GM12878 (cell line): ENCODE measurements around the gene ZNF25. TPM values are rescaled to one million over a fixed set of nuclear protein-coding genes. Genes with fewer than 3 reads are reported as not detected.

Experiments
- ATAC-seq: fragments of 200-7000 bp; cut with Tn5 transposase; 3 replicates; pipeline ENCODE4 v1.9.1; 2020; ENCODE audit warnings: mild to moderate bottlenecking, moderate library complexity
- BruUV-seq: library from RNA; stranded (reverse); fragments of 400-500 nt; replicated peaks from 2 replicates; lab custom pipeline; 2021; lab: Mats Ljungman, UMichigan
- CTCF ChIA-PET: fragments of 300-600 bp; sonication (Branson Sonifier 250); formaldehyde crosslinking; extraction: SDS; loops from one replicate; lab custom pipeline; 2021; ENCODE audit warnings: inconsistent platforms; lab: Yijun Ruan, JAX
- POLR2A ChIA-PET: fragments of 350-600 bp; formaldehyde crosslinking; extraction: SDS; loops from one replicate; lab custom pipeline; 2021; ENCODE audit warnings: inconsistent platforms; lab: Charles Lee
- RAD21 ChIA-PET: fragments of 300-600 bp; sonication (Branson Sonifier 250); formaldehyde crosslinking; loops from one replicate; lab custom pipeline; 2023; ENCODE audit warnings: antibody characterized with exemption; ENCODE audit not compliant: unreplicated experiment; lab: Charles Lee
- SMC1A ChIA-PET: fragments of 300-600 bp; sonication (Branson Sonifier 250); formaldehyde crosslinking; loops from one replicate; lab custom pipeline; 2023; ENCODE audit not compliant: unreplicated experiment, uncharacterized antibody; lab: Charles Lee
- DNase-seq: peaks from one replicate; pipeline ENCODE4 v3.0.0-alpha.2; 2011; ENCODE audit warnings: low read depth, low spot score
- FAIRE-seq: peaks from 3 replicates; lab custom pipeline; 2011; peaks lifted over from hg19 to GRCh38; lab: Jason Lieb, UNC
- H2AFZ ChIP-seq: 2 replicates; pipeline ENCODE4 v1.6.0; 2011; ENCODE audit warnings: low read depth, low read length, control low read depth; ENCODE audit not compliant: control insufficient read depth
- H3K27ac ChIP-seq: 2 replicates; pipeline ENCODE4 v1.5.1; 2011; ENCODE audit warnings: control low read depth; ENCODE audit not compliant: control insufficient read depth, insufficient read depth
- H3K27me3 ChIP-seq, 2 experiments: replicated peaks in 1 of 2; 2 replicates each; pipeline versions ENCODE4 v1.6.0 to v1.6.1; 2011; ENCODE audit warnings: low read length in 1 of 2; ENCODE audit not compliant: control insufficient read depth in 2 of 2, insufficient read depth in 2 of 2
- H3K36me3 ChIP-seq, 2 experiments: 2 replicates each; pipeline ENCODE4 v1.5.1; 2011; ENCODE audit warnings: low read length in 1 of 2; ENCODE audit not compliant: control insufficient read depth in 2 of 2, insufficient read depth in 2 of 2
- H3K4me1 ChIP-seq: 2 replicates; pipeline ENCODE4 v1.6.1; 2011; ENCODE audit warnings: mild to moderate bottlenecking, low read length, moderate library complexity, mixed read lengths; ENCODE audit not compliant: control insufficient read depth, insufficient read depth
- H3K4me2 ChIP-seq: 2 replicates; pipeline ENCODE4 v1.6.0; 2011; ENCODE audit warnings: control low read depth; ENCODE audit not compliant: control insufficient read depth, insufficient read depth
- H3K4me3 ChIP-seq: fragments of 200-600 bp; sonication (generic); 2 replicates; pipeline ENCODE4 v1.5.1; 2016
- H3K79me2 ChIP-seq: 2 replicates; pipeline ENCODE4 v1.6.0; 2011; ENCODE audit warnings: low read length; ENCODE audit not compliant: control insufficient read depth, insufficient read depth
- H3K9ac ChIP-seq: 2 replicates; pipeline ENCODE4 v1.8.0; 2011; ENCODE audit warnings: low read length, control low read depth, mixed read lengths; ENCODE audit not compliant: control insufficient read depth, insufficient read depth
- H3K9me3 ChIP-seq: replicated peaks from 3 replicates; pipeline ENCODE4 v1.5.1; 2011; ENCODE audit warnings: mild to moderate bottlenecking, low read length; ENCODE audit not compliant: control insufficient read depth, insufficient read depth
- H4K20me1 ChIP-seq: 2 replicates; pipeline ENCODE4 v1.6.0; 2011; ENCODE audit not compliant: control insufficient read depth, insufficient read depth
- CHD2 ChIP-seq: IDR thresholded peaks from 2 replicates; pipeline ENCODE4 v1.6.1; 2011; ENCODE audit warnings: low read depth, low read length, improper control_type of control experiment, borderline replicate concordance
- HDAC2 ChIP-seq: fragments of 200-600 bp; sonication (generic); IDR thresholded peaks from 2 replicates; pipeline ENCODE4 v1.6.1; 2017
- KAT2A ChIP-seq: conservative IDR thresholded peaks from 2 replicates; pipeline ENCODE4 v1.6.1; 2011; ENCODE audit warnings: low read depth, low read length; ENCODE audit not compliant: control insufficient read depth
- LARP7 ChIP-seq: fragments of 450-650 bp; IDR thresholded peaks from 2 replicates; pipeline ENCODE4 v1.6.1; 2017; ENCODE audit warnings: mild to moderate bottlenecking
- NBN ChIP-seq: fragments of 450-650 bp; IDR thresholded peaks from 2 replicates; pipeline ENCODE4 v1.6.1; 2016
- STAT3 ChIP-seq: IDR thresholded peaks from 2 replicates; pipeline ENCODE4 v1.6.1; 2011; ENCODE audit warnings: low read depth, low read length, improper control_type of control experiment
- WGBS: methylation state at CpG from one replicate; pipeline ENCODE4 v1.1.6; 2016; ENCODE audit warnings: low lambda C conversion rate; ENCODE audit not compliant: insufficient replicate concordance, insufficient coverage; ENCODE audit errors: missing lambda C conversion rate; 5-methylcytosine and 5-hydroxymethylcytosine counted together
- in situ Hi-C: fragments of 300-500 bp; cut with MboI; formaldehyde crosslinking; loops from 9 replicates; pipeline ENCODE4 v1.14.3; 2018; ENCODE audit warnings: mixed read lengths
- intact Hi-C: fragments of 100-400 bp; cut with micrococcal nuclease; formaldehyde crosslinking; loops from one replicate; pipeline ENCODE4 v1.14.2; 2022; ENCODE audit not compliant: unreplicated experiment
- polyA plus RNA-seq, 11 experiments: library from polyadenylated mRNA; depleted of rRNA in 4 of 11; unstranded in 6 of 11; stranded (reverse) in 5 of 11; fragments of >200 nt; fragmentation: Nextera tagmentation in 4 of 11; fragmentation: Illumina TruSeq in 1 of 11; extraction: Ambion mirVana in 4 of 11; extraction: Trizol in 1 of 11; gene quantifications; 1 replicate in 1 of 11; 2 replicates in 10 of 11; pipeline versions ENCODE4 v1.2.1 to v1.2.3, GENCODE V29; 2011 to 2016; ENCODE audit warnings: inconsistent platforms in 2 of 11, missing spikeins in 2 of 11, low read depth in 1 of 11
- total RNA-seq, 4 experiments: library from RNA; depleted of rRNA in 3 of 4; stranded (reverse); fragments of >200 nt in 3 of 4; fragmentation: Illumina TruSeq in 1 of 4; extraction: Trizol in 1 of 4; gene quantifications; 2 replicates each; pipeline versions ENCODE4 v1.2.1 to v1.2.3, GENCODE V29; 2013 to 2021
- TF ChIP-seq, protein P1 (sequence below): fragments of 450-650 bp; formaldehyde crosslinking; IDR thresholded peaks from 2 replicates; pipeline ENCODE4 v1.5.0; 2022; ENCODE audit warnings: mild to moderate bottlenecking, missing genetic modification characterization
- TF ChIP-seq, protein P2 (sequence below): IDR thresholded peaks from 2 replicates; pipeline ENCODE4 v1.6.1; 2012; ENCODE audit warnings: low read depth, low read length, improper control_type of control experiment

Gene ZNF25
- total and polyA plus RNA-seq, 10 of the 15 experiments (the other 5 are each of a cell fraction or from before 2014, with no cell fraction given), result 1.0 to 6.8 (median 3.2) TPM

DNA sequence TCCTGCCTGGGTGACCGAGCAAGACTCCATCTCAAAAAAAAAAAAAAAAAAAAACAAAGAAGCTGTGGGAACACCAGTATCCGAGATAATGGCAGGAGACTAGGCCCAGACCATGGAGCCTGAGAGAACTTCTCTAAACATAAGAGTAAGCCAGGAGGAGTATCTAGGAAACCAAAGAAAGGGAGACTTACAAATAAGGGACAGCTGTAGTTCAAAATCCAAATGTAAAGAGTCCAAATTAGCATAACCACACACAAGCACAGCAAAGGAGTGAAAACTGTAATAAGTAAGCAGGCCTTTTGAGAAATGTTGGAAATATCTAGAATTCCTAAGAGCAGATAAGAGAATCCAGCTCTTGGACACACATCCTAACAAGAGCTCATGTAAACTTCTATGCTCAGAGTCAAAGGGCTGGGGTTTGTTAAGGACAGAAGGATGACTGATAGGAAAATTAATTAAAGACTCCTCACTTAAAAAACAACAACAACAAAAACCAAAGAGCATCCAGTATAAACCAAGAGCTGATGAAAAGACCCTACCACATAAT lies 15.8 kb downstream of the ZNF25 start:
- Histone ChIP-seq H3K4me1 (no peaks in the 10 kb centered on the region), H3K9me3 (peaks cover 7% of the 10 kb centered on the region; the same call in 1 of the 3 replicates), H3K36me3 (peaks cover 0 to 2% of the 10 kb centered on the region in 2 experiments; a peak in 1 of 4 replicates), H3K27me3 (no peaks in the 10 kb centered on the region), H3K4me3 (no peak overlapping the region), H3K9ac (no peak overlapping the region), H3K27ac (no peak overlapping the region), H4K20me1 (no peaks in the 10 kb centered on the region), H2AFZ (no peak overlapping the region), H3K79me2 (no peaks in the 10 kb centered on the region)
- in situ Hi-C loops (no loop called here), intact Hi-C loops (no loop called here)
- ChIA-PET SMC1A (interaction anchor here (0.6 kb wide), 1 partner anchor 49 kb away, joined by 4 read pairs; no protein-coding TSS in a partner anchor), POLR2A (interaction anchor here (0.5 kb wide), 1 partner anchor 25 kb away, joined by 3 read pairs; no protein-coding TSS in a partner anchor), CTCF (interaction anchor here (0.9 kb wide), 1 partner anchor 15 kb away, joined by 3 read pairs; no protein-coding TSS in a partner anchor)
- 100% methylated on average over 1 of the region's 2 CpGs for WGBS
- no peak for ATAC-seq
- DNase-seq, result no peak
- BruUV-seq, result no TSS peak
- TF ChIP-seq NBN, result no peak
- TF ChIP-seq, protein P1, sequence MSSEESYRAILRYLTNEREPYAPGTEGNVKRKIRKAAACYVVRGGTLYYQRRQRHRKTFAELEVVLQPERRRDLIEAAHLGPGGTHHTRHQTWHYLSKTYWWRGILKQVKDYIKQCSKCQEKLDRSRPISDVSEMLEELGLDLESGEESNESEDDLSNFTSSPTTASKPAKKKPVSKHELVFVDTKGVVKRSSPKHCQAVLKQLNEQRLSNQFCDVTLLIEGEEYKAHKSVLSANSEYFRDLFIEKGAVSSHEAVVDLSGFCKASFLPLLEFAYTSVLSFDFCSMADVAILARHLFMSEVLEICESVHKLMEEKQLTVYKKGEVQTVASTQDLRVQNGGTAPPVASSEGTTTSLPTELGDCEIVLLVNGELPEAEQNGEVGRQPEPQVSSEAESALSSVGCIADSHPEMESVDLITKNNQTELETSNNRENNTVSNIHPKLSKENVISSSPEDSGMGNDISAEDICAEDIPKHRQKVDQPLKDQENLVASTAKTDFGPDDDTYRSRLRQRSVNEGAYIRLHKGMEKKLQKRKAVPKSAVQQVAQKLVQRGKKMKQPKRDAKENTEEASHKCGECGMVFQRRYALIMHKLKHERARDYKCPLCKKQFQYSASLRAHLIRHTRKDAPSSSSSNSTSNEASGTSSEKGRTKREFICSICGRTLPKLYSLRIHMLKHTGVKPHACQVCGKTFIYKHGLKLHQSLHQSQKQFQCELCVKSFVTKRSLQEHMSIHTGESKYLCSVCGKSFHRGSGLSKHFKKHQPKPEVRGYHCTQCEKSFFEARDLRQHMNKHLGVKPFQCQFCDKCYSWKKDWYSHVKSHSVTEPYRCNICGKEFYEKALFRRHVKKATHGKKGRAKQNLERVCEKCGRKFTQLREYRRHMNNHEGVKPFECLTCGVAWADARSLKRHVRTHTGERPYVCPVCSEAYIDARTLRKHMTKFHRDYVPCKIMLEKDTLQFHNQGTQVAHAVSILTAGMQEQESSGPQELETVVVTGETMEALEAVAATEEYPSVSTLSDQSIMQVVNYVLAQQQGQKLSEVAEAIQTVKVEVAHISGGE (CRISPR knock-in tag), result no peak
- TF ChIP-seq LARP7, result no peak
- TF ChIP-seq HDAC2, result no peak
- no peak for TF ChIP-seq STAT3
- TF ChIP-seq, protein P2, sequence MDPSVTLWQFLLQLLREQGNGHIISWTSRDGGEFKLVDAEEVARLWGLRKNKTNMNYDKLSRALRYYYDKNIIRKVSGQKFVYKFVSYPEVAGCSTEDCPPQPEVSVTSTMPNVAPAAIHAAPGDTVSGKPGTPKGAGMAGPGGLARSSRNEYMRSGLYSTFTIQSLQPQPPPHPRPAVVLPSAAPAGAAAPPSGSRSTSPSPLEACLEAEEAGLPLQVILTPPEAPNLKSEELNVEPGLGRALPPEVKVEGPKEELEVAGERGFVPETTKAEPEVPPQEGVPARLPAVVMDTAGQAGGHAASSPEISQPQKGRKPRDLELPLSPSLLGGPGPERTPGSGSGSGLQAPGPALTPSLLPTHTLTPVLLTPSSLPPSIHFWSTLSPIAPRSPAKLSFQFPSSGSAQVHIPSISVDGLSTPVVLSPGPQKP, result no peak
- no peak for TF ChIP-seq KAT2A
- TF ChIP-seq CHD2, result no peak
- TF ChIP-seq, all 136 proteins: peak for 0
- no peak overlapping the region for H3K4me2 ChIP-seq
- no peak for FAIRE-seq
- RAD21 ChIA-PET, result no interaction called here
